ENCODE measurements around the gene KCNJ10.

DNA sequence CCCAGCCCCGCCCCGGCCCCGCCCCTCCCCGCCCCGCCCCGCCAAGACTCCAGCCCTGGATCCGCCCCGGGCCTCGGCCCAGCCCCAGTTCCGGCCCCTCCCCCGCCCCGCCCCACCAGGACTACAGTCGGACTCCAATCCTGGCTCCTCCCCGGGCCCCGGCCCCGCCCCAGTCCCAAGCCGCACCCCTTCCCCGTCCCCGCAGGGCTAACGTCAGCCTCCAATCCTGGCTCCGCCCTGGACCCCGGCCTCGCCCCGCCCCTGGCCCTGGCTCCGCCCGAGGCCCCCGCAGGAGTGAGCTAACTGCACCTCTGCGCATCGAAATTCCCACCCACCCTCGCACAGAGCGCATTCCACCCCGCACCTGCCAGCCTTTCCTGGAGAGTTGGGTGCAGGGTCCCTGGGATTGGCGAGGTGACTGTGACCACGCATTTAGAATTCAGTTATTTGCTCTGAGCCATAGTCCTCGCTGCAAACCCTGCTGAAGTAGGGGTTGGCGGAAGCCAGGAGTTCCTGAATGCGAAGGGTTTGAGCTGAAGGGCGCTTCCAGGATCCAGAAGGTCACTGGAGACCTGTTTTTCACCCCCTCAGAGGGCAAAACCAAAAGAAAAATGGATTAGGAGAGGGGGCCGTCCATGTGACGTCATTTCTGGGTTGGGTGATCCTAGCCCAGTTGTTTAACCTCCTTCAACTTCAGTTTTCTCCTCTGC, 29.0 kb upstream of the KCNJ10 start:
- TF ChIP-seq EZH2 (IDR thresholded peaks at IDR 0.05; ENCODE audit: borderline replicate concordance, low read length): no peak
- TF ChIP-seq, protein P1, sequence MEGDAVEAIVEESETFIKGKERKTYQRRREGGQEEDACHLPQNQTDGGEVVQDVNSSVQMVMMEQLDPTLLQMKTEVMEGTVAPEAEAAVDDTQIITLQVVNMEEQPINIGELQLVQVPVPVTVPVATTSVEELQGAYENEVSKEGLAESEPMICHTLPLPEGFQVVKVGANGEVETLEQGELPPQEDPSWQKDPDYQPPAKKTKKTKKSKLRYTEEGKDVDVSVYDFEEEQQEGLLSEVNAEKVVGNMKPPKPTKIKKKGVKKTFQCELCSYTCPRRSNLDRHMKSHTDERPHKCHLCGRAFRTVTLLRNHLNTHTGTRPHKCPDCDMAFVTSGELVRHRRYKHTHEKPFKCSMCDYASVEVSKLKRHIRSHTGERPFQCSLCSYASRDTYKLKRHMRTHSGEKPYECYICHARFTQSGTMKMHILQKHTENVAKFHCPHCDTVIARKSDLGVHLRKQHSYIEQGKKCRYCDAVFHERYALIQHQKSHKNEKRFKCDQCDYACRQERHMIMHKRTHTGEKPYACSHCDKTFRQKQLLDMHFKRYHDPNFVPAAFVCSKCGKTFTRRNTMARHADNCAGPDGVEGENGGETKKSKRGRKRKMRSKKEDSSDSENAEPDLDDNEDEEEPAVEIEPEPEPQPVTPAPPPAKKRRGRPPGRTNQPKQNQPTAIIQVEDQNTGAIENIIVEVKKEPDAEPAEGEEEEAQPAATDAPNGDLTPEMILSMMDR (IDR thresholded peaks at IDR 0.05; ENCODE audit: low read length): no peak
